NCI-H510A (cell line): Measurements from ENCODE around the gene RHBDF2.

Source experiments
- DNase-seq: peaks from one replicate; lab custom pipeline; 2025; lab: John Stamatoyannopoulos, UW

RHBDF2 gene

DNA sequence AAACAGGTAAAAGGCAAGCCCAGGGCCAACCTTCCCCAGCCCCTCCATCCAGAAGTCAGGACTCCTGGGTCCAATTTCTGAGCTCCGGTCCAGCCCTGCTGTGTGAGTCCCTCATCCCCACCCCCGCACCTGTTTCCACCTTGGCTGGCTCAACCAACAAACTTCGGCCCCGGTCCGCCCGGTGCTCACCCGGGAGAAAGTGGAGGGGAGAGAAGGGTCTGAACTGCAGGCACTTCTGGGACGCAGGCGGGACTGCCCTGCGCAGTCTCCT, 541 bp downstream of the RHBDF2 start:
- no peak for DNase-seq

DNA sequence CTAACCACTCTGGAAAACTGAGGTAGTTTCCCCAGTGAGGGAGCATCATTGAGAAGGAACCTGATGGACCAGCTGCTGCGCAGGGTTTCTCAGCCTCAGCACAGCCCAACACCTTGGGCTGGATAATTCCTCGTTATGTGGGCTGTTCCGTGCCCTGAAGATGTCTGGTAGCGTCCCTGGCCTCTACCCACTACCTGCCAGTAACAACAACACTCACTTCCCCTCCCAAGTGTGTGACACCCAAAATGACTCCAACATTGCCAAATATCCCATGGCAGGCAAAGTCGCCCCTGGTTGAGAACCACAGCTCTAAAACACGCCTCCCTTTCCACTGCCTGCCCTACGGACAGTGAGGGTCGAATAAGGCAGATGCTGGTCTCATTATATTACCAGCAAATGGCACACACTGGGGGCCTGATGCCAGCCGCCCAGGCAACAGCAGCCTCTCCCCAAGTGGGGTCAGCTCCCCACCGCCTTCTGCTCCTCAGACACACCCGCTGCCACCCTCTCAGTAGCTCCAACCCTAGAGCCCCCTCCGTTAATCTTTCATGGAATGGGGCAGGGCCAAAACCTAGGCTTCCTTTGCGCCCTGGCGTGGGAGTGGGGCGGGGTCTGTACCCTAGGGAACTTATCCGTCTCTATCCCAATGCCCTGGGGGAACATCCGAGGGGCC, 1.0 kb downstream of the RHBDF2 start:
- DNase-seq, result no peak

DNA sequence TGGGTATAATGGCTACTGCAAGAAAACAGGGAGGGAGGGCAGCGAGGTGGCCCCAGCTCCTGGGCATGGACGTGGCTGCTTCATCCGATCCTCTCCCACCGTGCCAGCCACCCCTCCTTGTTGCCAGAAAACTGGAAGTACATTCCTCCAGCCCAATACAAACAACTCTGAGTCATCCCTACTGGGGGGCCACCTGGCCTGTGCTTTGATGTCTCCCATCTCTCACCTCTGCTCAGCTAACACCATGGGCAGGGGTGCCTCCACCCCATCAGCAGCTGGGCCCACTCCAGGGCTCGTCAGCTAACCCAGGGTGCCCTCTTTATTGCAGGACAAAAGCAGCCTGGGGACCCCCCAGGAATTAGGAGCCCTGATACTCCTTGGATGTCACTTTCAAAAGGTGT, 2.0 kb downstream of the RHBDF2 start:
- DNase-seq, result no peak

DNA sequence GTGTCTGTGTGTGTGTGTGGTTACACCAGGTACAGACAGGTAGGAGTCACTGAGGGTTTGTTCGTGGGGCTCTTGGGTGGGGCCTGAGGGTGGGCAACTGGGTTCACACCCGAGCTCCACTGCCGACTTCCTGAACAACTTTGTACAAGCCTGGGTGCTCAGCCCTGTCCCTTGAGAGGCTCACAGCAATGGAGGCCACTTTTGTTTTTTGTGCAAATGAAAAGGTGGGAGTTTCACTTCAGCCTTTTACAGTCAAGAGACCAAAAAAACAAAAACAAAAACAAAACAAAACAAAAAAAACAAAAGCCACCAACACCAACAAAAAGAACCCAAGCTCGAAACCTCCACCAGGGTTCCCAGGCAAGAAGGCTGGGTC, 2.4 kb downstream of the RHBDF2 start:
- DNase-seq, result no peak

DNA sequence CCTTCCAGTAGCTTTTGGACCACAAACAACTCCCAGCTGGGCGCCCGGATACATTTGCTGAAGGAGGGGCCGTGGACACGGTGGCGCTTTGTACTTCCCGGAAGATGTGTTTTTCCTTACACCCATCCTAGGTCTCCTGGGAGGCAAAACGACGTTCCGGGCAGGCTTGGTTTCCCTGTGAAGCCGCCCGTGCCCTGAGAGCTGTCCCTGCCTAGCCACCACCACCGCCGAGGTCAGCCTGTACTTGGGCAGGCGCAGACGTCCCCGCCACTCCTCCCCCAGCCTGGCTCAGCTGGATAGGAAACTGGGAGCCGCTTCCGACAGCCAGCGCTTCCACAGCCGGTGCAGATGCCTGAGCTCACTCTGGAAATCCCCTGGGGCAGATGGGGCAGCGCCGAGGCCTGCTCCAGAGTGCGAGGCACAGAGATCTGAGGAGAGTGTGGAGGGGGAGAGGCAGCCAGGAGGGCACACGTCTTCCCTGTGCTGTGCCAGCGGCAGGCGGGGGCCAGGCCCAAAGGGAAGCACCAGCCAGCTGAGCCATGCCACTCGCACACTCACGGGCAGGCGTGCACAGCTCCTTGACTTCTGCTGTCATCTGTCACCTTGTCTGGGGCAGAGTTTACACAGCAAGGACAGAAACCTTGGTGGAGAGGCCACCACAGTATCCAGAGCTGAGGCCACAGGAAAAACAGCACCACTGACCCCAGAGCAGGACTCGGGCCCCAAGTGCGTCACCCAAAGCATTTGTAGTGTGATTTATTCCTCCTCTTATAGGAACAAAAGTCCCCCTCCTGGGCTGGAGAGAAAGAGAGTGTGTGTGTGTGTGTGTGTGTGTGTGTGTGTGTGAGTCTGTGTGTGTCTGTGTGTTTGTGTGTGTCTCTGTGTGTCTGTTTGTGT, 3.0 kb downstream of the RHBDF2 start:
- no peak for DNase-seq

DNA sequence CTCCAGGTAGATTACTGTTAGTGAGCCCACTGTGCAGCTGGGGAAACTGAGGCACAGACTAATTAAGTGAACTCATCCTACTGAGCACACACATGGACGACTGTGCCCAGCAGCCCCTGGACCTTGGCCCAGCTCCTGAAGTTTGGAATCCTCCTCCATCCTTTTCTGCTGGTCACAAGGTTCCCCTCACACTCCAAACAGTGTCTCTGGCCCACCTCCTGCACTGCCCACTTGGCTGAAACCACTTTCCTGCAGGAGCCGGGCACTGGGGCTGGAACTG, 3.6 kb downstream of the RHBDF2 start:
- DNase-seq, result no peak

DNA sequence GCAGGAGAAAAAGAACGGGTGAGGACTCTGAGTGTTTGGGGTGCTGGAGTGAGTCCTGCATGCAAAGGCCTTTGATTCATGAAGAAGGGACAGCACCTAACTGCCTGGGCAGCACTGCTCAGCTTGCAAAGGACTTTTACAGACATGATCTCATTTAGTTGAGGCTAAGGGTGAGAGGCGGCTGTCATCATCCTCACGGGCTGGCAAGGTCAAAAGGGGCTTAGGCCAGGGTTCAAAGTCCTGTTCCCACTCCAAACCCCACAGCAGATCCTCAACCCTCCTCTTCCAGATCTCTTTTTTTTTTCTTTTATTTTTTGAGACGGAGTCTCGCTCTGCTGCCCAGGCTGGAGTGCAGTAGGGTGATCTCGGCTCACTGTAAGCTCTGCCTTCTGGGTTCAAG, 4.8 kb downstream of the RHBDF2 start:
- DNase-seq, result no peak

DNA sequence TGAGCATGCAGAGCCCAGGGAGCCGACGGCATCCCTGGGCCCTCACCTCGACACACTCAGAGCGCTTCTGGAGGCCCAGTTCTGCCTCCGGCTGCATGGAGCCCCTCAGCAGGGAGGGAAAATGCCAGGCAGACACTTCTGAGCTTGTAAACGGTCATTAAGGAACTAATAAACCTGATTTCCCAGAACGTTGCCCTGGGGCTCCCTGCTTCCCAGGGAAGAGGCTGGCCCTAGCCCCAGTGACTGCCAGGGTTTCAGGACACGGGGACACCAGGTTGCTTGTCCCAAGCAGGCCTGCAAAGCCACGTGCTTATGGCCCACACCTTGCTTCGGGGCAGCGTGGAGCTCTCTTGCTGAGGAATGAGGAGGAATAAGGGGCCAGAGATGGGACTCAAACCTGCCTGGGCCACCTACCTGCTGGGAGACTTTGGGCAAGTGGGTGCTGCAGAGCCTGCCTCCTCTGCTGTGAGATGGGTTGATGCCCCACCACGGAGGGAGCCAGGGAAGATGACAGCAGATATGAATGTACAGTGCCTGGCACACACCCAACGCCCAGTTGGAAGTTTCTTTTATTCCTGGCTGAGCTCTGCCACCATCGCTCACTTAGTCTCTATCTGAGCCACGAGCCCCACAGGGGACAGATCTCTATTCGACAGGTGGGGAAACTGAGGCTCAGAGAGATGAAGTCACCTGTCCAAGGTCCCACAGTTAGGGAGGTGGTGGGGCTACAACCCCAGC, 5.4 kb downstream of the RHBDF2 start:
- DNase-seq, result no peak

DNA sequence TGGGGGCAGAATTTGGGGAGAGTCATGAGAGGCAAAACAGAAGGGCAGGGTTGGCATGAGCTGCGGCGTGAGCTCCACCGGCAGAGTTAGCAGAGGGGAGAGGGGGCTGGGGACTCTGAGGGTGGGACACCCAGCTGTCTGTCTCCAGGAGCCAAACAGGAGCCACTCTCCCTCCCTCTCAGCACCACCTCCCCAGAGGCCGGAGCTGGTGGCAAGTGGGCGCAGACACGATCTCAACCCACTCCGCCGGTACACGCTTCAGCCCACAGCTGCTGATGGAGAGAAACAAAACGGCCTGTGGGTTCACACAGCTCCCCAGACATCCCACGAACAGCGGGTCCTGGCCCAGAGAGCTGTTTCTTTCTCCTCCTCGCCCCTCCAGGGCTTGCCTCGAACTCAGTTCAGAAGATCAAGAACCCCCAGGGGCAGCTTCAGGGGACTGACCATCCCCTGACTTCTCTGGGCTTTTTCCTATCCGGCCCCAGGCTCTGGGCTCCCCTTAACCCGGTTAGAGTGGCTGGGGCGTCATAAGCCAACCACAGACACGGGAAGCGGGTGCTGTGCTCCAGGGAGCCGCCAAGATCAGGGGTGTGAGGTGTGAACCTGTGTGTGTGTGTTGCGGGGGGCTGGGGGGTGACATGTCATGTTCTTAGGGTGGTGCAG, 7.6 kb downstream of the RHBDF2 start:
- DNase-seq, result no peak

DNA sequence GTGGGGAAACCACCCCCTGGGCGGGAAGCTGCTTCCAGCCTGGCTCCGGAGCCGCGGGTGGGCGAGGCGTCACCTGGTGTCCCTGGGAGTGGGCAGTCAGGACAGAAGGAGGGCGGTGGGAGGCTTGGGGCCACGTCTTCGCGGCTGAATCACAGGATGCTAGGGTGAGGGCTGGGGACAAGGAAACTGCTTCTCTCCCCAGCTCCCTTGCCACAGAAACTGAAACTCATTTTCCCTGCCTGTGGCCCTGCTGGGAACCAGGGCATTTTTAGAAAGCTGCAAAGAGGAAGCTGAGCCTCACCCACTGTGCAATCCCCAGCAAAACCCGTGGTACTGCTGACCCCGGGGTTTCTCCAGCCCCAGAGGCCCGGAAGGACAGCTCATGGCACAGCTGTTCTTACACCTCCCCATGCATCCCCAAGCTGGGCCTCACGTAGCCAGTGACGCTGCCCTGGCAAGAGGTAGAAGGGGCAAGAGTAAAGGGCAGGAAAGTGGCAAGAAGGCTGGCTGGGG, 8.2 kb downstream of the RHBDF2 start:
- no peak for DNase-seq

DNA sequence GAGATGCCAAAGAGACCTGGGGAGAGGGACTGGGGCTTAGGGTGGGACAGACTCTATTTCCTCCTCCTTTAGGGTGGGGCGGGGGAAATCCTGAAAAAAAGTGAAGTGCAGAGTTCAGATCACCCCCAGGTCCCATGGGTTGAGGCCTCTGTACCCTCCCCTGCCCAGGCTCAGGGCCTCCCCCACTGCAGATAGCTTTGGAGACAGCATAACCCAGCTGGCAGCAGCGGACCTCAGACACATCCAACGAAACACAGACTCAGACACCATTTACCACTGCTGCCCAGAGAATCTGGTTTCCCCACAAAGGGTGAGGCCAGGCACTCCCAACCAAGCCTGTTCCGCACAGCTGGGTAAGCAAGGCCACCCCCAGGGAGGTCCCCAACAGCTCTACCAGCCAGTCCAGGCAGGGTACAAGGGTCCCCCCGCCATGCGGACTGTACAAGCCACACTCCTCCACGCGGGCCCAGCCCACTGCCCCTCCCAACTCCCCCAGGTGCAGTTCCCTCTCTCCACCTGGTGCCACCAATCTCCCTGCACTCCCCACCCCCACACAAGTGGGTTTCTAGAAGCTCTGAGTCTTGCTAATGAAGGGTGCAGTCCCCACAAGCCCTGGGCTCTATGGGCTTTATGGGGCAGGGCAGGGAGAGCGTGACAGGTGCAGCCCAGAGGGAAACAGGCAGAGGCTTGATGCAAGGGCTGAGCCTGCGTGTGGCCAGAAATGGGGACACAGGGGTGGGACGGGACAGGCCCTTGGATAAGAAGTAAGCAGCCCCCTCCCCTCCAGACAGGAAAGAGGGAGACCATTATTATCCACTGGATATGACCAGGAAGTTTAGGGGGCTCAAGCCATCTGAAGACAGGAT, 8.9 kb downstream of the RHBDF2 start:
- no peak for DNase-seq

DNA sequence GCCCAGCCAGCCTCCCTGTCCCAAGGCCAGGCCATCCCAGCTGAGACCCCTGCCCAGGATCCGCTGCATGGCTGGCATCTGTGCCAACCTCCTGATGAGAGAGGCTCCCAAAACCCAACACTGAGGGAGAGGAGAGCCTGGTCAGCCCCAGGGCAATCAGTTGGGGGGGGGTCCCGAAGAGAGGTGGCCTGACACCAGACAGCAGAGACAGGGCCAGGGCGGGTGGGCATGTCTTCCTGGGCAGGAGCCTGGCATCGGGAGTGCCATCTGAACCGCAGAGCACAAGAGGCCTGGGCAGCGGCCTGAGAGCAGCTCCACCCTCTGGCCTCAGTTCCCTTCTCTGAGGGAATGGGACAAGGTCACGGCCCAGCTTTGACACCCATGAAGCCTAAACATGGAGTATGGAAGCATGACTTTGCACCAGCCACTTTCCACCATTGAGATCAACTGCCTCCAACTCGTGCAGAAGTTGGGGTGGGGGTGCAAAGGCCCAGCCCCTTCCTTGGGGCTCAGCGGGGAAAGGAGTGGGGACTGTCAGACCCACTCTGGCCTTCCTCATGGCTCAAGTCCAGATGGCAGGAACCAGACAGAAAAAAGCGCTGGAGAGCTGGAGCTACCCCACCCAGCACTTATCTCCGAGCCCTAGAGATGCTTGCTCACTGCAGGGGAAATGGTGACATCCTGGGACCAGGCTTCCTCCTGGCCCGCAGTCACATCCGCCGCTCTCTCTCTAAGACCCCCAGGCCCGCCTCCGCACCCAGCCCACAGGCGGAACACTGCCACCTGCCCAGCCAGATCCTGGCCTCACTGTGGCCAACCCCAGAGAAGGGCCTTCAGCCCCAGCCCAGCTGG, 9.7 kb downstream of the RHBDF2 start:
- DNase-seq, result no peak

DNA sequence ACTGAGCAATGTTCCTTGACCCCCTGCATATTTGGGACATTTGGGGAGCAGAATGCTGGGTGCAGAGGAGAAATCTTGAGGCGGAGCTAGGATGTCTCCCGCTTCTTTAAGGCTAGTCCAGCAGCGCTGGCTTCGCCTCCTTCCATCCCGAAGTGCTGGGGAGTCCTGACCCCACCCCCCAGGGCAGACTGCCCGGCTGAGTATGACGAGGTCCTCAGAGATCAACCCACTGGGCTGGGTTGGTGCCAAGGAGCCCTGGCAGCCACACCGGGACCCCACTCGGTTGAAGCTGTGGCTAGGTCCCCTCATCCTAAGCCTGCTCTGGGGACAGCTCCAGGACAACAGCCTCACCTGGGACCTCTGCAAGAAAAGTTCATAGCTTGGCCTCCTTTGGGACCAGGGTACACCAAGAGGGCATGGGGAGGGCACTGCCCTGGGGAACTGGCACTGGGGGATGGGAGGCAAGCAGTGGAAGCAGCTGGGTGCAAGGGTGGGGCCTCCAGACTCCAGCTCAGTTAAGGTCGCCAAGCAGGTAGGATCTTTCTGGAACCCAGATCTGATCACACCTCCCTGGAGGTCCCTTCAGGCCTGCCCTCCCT, 11.0 kb downstream of the RHBDF2 start:
- DNase-seq, result no peak

DNA sequence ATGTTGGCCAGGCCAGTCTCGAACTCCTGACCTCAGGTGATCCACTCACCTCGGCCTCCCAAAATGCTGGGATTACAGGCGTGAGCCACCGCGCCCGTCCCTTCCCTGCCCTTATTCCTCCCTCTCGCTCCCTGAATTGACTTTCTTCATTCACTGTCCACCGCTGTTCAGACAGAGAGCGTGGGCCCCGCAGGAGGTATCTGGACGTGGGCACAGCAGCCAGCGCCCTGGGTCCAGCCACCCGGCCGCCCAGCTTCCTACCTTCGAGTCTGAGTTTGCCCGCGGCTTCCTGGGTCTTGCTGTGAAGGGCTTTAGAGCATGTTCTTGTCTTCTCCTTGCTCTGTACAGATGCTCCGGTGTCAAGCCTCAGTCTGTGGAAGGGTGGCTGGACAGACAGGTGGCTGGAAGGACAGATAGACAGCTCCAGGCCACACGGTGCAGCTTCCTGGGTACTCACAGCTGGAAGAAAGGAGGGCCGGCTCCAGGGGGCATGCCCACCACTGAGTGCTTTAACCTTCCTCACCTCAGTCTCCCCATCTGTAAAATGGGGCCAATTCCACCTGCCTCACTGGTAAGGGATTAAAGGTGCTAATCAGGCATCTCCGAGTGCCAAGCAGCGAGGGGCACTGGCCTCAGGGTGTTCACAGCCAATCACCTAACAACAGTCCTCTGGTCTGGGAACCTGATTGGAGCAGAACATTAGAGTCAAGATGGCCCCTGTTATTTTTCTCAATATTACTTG, 13.6 kb downstream of the RHBDF2 start:
- DNase-seq, result no peak

DNA sequence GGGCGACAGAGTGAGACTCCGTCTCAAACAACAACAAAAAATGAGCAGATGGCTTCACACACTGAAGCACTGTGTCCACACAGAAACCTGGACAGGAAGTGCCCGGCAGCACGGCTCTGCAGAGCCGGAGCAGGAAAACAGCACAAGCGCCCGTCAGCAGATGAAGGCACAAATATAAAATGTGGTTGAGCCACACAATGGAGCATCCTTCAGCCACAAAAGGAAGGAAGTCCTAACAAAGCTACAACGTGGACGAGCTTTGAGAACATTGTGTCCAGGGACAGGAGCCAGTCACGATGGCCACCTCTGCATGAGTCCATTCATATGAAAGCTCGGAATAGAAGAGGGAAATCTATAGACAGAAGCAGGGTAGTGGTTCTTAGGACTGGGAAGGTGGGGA, 15.7 kb downstream of the RHBDF2 start:
- DNase-seq, result no peak

DNA sequence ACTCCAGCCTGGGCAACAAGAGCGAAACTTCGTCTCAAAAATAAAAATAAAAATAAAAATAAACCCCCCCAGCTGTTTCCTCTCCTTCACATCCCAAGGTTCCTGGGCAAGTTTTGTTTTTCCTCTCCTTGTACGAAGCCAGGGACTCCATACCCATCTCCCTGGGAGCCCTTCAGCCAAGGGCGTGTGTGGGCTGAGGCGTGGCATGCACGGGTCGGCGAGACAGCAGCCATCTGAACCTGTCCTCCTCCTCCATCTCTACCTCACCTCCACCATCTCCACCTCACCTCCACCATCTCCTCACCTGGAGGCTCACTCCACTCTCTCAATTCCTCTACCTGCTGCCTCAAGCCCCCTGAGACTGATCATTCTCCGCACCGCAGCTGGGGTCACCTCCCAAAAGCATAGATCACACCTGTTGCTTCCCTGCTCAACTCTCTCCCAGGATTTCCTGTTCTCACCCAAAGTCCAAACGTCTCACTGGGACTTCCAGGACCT, 16.9 kb downstream of the RHBDF2 start:
- DNase-seq, result no peak

DNA sequence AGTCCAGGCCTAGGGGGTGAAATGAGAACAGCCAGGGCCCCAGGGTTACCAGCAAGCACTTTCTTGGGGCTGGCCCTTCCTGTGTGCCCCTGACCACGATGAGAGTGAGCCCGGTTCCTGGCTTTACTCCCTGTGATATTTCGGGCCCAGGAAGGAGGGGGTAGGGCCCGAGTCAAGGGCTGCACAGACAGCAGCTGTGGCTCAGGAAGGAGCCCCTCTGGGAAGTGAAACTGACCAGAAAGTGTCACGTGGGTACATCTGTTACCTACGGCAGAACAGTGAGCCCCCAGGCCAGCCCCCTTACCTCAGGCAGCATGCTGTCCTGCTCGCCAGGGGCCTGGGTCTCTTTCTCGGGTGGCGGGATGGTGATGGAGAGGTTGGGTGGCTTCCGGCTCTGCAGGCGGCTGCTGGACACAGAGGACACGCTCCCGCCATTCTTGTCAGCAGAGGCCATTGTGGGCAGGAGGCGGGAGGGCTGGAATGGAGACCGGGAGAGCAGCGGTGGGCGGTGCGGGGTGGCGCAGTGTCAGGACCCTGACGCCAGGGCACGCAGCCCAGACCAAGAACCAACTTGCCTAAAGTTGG, 20.1 kb downstream of the RHBDF2 start:
- no peak for DNase-seq

DNA sequence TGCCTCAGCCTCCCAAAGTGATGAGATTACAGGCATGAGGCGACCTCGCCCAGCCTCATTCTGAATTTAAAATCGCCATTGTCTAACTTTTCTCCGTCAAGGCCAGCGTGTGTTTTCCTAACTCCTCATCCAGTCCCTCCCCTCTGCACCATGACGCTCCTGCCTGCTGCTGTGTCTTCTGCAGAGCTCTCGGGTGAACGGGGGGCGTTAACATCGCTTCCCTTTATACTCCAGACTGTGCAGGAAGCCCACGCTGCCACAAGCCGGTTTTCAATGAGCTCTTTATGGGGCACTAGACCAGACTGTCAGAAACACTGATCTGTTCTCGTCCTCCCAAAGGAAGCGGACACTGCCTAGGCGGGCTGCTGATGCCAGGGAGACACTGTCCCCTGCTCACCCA, 20.6 kb downstream of the RHBDF2 start:
- DNase-seq, result no peak

DNA sequence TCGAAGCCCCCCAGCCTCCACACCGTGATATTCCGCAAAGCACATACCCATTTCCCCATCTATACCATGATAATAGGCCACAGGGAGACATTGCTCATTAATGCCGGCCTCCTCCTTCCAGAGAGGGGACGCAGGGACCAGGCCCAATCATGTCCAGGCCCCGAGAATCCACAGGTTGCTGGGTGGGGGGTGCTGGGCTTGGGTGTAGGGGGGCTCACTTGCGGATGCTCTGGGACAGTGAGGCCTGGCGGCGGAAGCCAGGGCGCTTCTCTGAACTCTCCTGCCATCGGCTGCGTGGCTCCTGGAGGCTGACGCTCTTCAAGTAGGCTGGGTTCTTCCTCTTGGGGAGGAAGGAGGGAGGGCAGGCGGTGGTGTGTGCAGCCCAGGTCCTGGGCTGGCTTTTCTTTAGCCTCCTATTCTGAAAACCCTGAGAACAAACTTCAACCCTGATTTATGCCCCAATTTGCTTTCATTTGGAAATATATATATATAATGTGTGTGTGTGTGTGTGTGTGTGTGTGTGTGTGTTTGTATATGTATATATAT, 21.6 kb downstream of the RHBDF2 start:
- DNase-seq, result no peak
